ENCODE measurements around the gene ASB6. TPM values are rescaled to one million over a fixed set of nuclear protein-coding genes. Genes with fewer than 3 reads are reported as not detected.

ASB6 gene
- total and polyA plus RNA-seq, 7 donors = 8.4 to 20.8 (median 9.7) TPM

DNA sequence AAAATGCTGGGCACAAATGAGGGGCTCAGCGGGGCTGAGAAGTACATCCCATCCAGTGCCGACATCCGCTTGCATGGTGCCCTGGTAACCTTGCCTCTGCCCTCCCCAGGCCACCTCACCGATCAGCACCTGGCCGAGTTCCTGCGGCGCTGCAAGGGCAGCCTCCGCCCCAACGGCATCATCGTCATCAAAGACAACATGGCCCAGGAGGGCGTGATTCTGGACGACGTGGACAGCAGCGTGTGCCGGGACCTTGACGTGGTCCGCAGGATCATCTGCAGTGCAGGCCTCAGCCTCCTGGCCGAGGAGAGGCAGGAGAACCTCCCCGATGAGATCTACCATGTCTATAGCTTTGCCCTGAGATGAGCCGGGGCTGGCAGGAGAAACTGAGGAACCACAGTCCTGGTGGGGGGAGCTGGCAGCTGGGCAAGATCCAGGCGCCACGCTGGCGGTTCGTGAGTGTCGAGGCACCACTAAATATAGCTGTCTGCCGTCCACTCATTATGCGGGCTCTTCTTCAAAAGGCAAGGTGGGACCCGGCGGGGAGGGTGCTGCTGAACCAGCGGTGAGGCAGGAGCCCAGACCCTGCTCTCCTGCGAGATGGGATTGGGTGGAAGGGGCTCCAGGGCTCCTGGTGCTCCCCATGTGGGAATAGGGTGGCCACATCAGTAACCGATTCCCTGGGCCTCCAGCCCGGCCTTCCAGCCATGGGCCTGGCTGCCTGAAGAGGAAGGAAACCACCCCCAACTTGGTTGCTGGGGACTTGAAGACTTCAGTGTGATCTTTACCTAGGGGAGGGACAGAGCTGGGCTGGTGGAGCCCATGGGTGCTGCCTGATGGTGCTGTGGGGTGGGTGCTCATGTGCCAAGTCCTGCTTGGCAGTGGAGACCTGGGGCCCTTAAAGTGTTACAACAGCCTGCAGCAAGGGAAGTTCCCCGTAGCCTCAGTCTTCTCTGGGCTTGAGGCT, 6.6 kb downstream of the ASB6 start:
- H3K4me1 ChIP-seq = peaks cover 0 to 28% (median 22%) of the 10 kb centered on the region in 4 donors
- no peaks in the 10 kb centered on the region for H3K27me3 ChIP-seq
- TF ChIP-seq POLR2A (IDR thresholded peaks at IDR 0.05) (no peak), POLR2AphosphoS5 (IDR thresholded peaks at IDR 0.05) (no peak), EP300 (IDR thresholded peaks at IDR 0.05) (no peak)
- TF ChIP-seq, protein P1, sequence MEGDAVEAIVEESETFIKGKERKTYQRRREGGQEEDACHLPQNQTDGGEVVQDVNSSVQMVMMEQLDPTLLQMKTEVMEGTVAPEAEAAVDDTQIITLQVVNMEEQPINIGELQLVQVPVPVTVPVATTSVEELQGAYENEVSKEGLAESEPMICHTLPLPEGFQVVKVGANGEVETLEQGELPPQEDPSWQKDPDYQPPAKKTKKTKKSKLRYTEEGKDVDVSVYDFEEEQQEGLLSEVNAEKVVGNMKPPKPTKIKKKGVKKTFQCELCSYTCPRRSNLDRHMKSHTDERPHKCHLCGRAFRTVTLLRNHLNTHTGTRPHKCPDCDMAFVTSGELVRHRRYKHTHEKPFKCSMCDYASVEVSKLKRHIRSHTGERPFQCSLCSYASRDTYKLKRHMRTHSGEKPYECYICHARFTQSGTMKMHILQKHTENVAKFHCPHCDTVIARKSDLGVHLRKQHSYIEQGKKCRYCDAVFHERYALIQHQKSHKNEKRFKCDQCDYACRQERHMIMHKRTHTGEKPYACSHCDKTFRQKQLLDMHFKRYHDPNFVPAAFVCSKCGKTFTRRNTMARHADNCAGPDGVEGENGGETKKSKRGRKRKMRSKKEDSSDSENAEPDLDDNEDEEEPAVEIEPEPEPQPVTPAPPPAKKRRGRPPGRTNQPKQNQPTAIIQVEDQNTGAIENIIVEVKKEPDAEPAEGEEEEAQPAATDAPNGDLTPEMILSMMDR (IDR thresholded peaks at IDR 0.05) = no peak
- intact Hi-C loops (cut with DNase I) = no loop called here
- no peaks in the 10 kb centered on the region for H3K9me3 ChIP-seq
- WGBS, 2 donors = 91 to 93% methylated on average over 34 of the region's 34 CpGs
- no peak for DNase-seq
- H3K36me3 ChIP-seq = peaks cover 14 to 75% (median 48%) of the 10 kb centered on the region in 4 donors
- no peak overlapping the region for H3K4me3 ChIP-seq
- no peak overlapping the region for H3K27ac ChIP-seq

DNA sequence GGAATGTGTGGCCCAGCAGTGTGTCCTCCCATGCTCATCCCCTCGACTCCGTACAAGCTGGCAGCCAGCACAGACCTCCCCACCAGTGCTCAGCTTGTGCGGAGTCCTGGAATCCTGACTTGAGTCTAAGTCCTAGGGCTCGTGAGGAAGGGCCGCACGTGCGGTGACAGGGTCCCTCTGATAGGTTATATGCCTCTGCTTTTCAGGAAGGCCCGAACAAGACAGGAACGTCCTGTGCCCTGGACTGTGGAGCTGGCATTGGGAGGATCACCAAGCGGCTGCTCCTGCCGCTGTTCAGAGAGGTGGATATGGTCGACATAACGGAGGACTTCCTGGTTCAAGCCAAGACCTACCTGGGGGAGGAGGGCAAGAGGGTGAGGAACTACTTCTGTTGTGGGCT, 8.1 kb downstream of the ASB6 start:
- Histone ChIP-seq H3K27ac (no peak overlapping the region), H3K4me1 (peaks cover 0 to 26% (median 18%) of the 10 kb centered on the region in 4 donors), H3K27me3 (no peaks in the 10 kb centered on the region), H3K4me3 (no peak overlapping the region), H3K9me3 (no peaks in the 10 kb centered on the region), H3K36me3 (peaks cover 14 to 68% (median 48%) of the 10 kb centered on the region in 4 donors)
- WGBS, 2 donors = 83 to 86% methylated on average over 13 of the region's 13 CpGs
- intact Hi-C loops (cut with DNase I) = no loop called here
- DNase-seq = no peak
- no peak for TF ChIP-seq POLR2AphosphoS5 (IDR thresholded peaks at IDR 0.05)

DNA sequence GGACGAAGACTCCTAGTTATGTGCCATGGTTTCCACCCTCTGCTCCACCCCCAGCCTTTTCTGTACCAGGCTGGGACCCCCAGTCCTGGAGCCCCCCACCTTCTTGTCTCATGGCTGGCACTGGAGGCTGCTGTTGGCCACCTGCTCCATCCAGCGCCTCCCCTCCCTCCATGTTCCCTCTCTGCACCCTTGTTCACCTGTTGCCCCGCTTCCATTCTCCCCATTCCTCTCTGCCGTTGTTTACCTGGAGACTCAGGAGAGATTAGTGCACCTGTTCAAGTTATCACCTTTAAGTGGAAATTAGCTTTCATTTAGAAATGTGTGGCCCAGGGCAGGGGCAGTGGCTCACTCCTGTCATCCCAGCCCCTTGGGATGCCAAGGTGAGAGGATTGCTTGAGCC, 8.7 kb downstream of the ASB6 start:
- no peaks in the 10 kb centered on the region for H3K9me3 ChIP-seq
- TF ChIP-seq EP300 (IDR thresholded peaks at IDR 0.05) (no peak), POLR2AphosphoS5 (IDR thresholded peaks at IDR 0.05) (no peak), POLR2A (IDR thresholded peaks at IDR 0.05) (no peak)
- TF ChIP-seq, protein P1 (IDR thresholded peaks at IDR 0.05) = no peak
- H3K4me1 ChIP-seq = peaks cover 0 to 33% (median 24%) of the 10 kb centered on the region in 4 donors
- H3K27me3 ChIP-seq = no peaks in the 10 kb centered on the region
- peaks cover 14 to 61% (median 44%) of the 10 kb centered on the region in 4 donors for H3K36me3 ChIP-seq
- intact Hi-C loops (cut with DNase I) = no loop called here
- no peak overlapping the region for H3K27ac ChIP-seq
- no peak for DNase-seq
- no peak overlapping the region for H3K4me3 ChIP-seq
- WGBS, 2 donors = 89 to 91% methylated on average over 4 of the region's 4 CpGs

DNA sequence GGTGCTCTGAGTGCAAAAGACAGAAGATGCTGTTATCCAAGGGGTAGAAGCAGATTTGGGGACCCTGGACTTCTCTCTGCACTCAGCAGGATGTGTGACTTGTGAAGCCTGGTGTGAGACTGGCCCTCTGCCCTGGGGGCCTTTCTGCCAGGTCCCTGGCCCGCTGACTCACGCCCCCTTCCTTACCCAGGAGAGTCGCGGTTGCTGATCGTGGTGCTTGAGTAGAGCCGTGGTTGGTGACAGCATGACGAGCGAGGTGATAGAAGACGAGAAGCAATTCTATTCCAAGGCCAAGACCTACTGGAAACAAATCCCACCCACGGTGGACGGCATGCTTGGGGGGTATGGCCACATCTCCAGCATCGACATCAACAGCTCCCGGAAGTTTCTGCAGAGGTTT, 9.5 kb downstream of the ASB6 start:
- no peak for DNase-seq
- Histone ChIP-seq H3K27ac (no peak overlapping the region), H3K36me3 (peaks cover 14 to 54% (median 36%) of the 10 kb centered on the region in 4 donors), H3K27me3 (no peaks in the 10 kb centered on the region), H3K4me3 (no peak overlapping the region), H3K9me3 (no peaks in the 10 kb centered on the region), H3K4me1 (peaks cover 0 to 40% (median 32%) of the 10 kb centered on the region in 4 donors)
- intact Hi-C loops (cut with DNase I) = no loop called here
- TF ChIP-seq, protein P1 (IDR thresholded peaks at IDR 0.05) = no peak
- TF ChIP-seq POLR2A (IDR thresholded peaks at IDR 0.05) (no peak), POLR2AphosphoS5 (IDR thresholded peaks at IDR 0.05) (no peak)
- 86 to 88% methylated on average over 13 of the region's 13 CpGs for WGBS, 2 donors

DNA sequence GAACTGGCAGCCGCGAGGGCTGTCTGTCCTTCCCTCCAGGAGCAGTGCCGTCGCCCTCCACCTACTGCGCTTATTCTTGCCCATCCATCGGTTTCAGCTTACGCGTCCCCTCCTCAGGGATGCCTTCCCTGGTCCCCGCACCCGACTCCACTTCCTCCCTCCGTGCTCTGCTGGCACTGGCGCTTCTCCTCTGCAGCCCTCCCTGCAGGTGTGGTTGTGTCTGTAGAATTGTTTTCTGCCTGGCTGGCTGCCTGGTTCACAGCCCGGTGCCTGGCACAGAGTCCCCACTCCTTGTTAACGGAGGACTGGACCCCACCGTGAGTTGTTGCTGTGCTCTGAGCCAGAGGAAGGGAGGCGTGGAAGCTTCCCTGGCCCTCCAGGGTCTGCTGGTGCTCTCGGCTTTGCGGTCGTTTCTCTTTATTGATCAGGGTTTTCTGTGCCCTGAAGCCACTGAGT, 10.2 kb downstream of the ASB6 start:
- H3K9me3 ChIP-seq = no peaks in the 10 kb centered on the region
- TF ChIP-seq, protein P1 (IDR thresholded peaks at IDR 0.05) = no peak
- no peak for TF ChIP-seq EP300 (IDR thresholded peaks at IDR 0.05)
- no peak for TF ChIP-seq POLR2AphosphoS5 (IDR thresholded peaks at IDR 0.05)
- TF ChIP-seq POLR2A (IDR thresholded peaks at IDR 0.05) = no peak
- H3K27me3 ChIP-seq = no peaks in the 10 kb centered on the region
- no peak overlapping the region for H3K27ac ChIP-seq
- H3K36me3 ChIP-seq = peaks cover 14 to 46% (median 29%) of the 10 kb centered on the region in 4 donors
- no peak for DNase-seq
- intact Hi-C loops (cut with DNase I) = no loop called here
- no peak overlapping the region for H3K4me3 ChIP-seq
- peaks cover 0 to 48% (median 39%) of the 10 kb centered on the region in 4 donors for H3K4me1 ChIP-seq
- 79 to 88% methylated on average over 19 of the region's 19 CpGs for WGBS, 2 donors

Data from sigmoid colon (tissue), 7 donors.